Measurements from ENCODE around the gene RNLS.

RNLS gene

GRCh38 chr10:88249450-88249849 lies 333.7 kb downstream of the RNLS start:
- no peak for DNase-seq

- DNase-seq, result no peak
Measured at GRCh38 chr10:88246675-88247074, 336.4 kb downstream of the RNLS start.

GRCh38 chr10:88245974-88246511 lies 337.1 kb downstream of the RNLS start:
- no peak for DNase-seq

GRCh38 chr10:88244781-88245625 lies 338.1 kb downstream of the RNLS start:
- DNase-seq, result no peak

- no peak for DNase-seq
Measured at GRCh38 chr10:88243836-88244730, 339.0 kb downstream of the RNLS start.

- DNase-seq, result no peak
Measured at GRCh38 chr10:88243202-88243744, 339.8 kb downstream of the RNLS start.

- no peak for DNase-seq
Measured at GRCh38 chr10:88241501-88241900, 341.6 kb downstream of the RNLS start.

GRCh38 chr10:88239212-88239611 lies 343.9 kb downstream of the RNLS start:
- no peak for DNase-seq

GRCh38 chr10:88238615-88238914 lies 344.6 kb downstream of the RNLS start:
- DNase-seq, result no peak

GRCh38 chr10:88237896-88238614 lies 345.1 kb downstream of the RNLS start:
- DNase-seq, result no peak

- DNase-seq, result no peak
Measured at GRCh38 chr10:88236121-88236743, 346.9 kb downstream of the RNLS start.

- no peak for DNase-seq
Measured at GRCh38 chr10:88234297-88234696, 348.8 kb downstream of the RNLS start.

- no peak for DNase-seq
Measured at GRCh38 chr10:88233870-88234269, 349.2 kb downstream of the RNLS start.

GRCh38 chr10:88232983-88233543 lies 350.1 kb downstream of the RNLS start:
- no peak for DNase-seq

- no peak for DNase-seq
Measured at GRCh38 chr10:88232029-88232895, 350.9 kb downstream of the RNLS start.

GRCh38 chr10:88230251-88230650 lies 352.9 kb downstream of the RNLS start:
- no peak for DNase-seq

- DNase-seq, result no peak
Measured at GRCh38 chr10:88228130-88228529, 355.0 kb downstream of the RNLS start.

- DNase-seq, result no peak
Measured at GRCh38 chr10:88227342-88228018, 355.6 kb downstream of the RNLS start.

- DNase-seq, result no peak
Measured at GRCh38 chr10:88226891-88227290, 356.2 kb downstream of the RNLS start.

- DNase-seq, result no peak
Measured at GRCh38 chr10:88226071-88226659, 357.0 kb downstream of the RNLS start.
